Measurements from ENCODE around the gene PPHLN1.

The PPHLN1 gene

DNA sequence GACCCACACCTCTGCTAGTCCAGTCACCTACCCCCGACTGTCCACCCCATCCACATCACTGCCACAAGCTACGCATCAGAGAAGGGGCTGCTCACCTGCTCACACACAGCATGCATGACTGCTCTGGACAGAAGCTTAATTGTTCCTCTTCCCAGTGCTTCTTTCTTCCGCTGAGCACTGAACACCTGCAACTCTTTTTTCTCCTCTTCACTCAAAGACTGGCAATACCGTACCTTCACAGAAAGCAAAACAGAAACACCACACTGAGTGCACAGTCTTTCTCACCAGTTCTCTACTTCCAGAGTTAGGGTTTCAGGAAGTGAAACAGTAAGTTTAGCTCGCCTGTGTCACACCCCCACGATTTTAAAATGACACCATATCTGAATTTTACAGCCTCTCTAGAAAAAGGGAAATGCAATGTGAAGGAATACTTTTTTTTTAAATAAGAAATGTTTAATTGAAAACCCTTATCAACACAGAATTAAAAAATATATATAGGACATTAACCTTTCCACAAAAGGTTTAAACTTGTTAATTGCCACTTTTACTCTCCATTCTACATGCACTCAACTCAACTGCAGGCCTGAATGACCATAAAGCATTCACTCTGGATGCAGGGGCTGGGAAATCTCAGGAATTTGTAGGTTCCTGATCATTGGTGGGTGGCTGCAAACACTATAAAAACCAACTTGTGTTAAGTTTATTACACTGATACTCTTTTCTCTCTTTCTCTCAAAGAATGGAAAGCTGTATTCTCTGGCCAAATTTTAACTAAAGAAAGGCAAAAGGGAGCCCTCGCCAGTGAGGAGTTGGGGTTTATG, 143.6 kb downstream of the PPHLN1 start:
- no peak for TF ChIP-seq TAF1 (IDR thresholded peaks at IDR 0.05; ENCODE audit: borderline replicate concordance, insufficient read depth, low read length)
- TF ChIP-seq, protein P1, sequence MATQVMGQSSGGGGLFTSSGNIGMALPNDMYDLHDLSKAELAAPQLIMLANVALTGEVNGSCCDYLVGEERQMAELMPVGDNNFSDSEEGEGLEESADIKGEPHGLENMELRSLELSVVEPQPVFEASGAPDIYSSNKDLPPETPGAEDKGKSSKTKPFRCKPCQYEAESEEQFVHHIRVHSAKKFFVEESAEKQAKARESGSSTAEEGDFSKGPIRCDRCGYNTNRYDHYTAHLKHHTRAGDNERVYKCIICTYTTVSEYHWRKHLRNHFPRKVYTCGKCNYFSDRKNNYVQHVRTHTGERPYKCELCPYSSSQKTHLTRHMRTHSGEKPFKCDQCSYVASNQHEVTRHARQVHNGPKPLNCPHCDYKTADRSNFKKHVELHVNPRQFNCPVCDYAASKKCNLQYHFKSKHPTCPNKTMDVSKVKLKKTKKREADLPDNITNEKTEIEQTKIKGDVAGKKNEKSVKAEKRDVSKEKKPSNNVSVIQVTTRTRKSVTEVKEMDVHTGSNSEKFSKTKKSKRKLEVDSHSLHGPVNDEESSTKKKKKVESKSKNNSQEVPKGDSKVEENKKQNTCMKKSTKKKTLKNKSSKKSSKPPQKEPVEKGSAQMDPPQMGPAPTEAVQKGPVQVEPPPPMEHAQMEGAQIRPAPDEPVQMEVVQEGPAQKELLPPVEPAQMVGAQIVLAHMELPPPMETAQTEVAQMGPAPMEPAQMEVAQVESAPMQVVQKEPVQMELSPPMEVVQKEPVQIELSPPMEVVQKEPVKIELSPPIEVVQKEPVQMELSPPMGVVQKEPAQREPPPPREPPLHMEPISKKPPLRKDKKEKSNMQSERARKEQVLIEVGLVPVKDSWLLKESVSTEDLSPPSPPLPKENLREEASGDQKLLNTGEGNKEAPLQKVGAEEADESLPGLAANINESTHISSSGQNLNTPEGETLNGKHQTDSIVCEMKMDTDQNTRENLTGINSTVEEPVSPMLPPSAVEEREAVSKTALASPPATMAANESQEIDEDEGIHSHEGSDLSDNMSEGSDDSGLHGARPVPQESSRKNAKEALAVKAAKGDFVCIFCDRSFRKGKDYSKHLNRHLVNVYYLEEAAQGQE (IDR thresholded peaks at IDR 0.05; ENCODE audit: insufficient read depth in 1 of 2, low read depth in 2 of 2, low read length in 2 of 2): no peak

DNA sequence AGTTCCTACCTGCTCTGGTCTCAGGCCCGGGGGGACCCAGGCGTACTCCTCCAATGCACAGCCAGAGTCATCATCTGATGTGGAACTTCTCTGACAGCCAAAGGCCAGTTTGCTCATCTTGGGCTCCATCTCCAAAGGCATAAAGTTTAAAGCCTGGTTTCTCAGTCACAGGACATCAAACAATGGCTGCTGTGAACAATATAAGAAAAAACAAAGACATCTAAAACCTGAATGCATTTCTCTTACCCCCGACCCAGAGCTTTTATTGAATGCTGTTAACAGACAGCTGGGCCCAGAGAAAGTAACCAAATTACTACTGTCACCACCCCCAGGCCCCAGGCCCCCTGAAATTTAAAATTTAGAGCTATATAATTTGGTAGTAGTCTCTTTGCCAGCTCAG, 146.4 kb downstream of the PPHLN1 start:
- TF ChIP-seq FOXP2 (optimal IDR thresholded peaks at IDR 0.05; ENCODE audit: borderline replicate concordance, extremely low read depth, extremely low read length, insufficient read depth) (no peak), POLR2AphosphoS5 (IDR thresholded peaks at IDR 0.05; ENCODE audit: low read depth, low read length) (no peak), SIN3A (IDR thresholded peaks at IDR 0.05; ENCODE audit: borderline replicate concordance, insufficient read depth, low read length) (no peak), TAF1 (IDR thresholded peaks at IDR 0.05; ENCODE audit: borderline replicate concordance, insufficient read depth, low read length) (no peak)
- TF ChIP-seq, protein P1 (IDR thresholded peaks at IDR 0.05; ENCODE audit: insufficient read depth in 1 of 2, low read depth in 2 of 2, low read length in 2 of 2): no peak

DNA sequence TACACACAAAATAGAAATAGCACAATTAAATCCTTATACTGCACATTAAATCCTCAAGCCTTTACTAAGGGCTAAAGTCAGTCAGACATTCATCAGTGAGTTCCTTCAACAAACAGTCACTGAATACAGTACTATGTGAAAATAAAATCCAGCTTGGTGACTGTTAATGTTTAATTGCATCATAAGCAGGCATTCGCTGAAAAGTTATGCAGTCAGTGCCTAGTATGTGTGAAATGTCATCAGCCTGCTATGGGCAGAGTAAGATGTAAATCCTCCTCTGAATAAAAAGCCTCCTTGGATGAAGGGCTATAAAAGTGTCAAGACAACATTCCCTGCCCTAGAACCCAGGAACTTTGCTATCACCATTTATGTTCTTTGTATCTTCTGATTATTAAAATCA, 147.2 kb downstream of the PPHLN1 start:
- TF ChIP-seq, protein P1 (IDR thresholded peaks at IDR 0.05; ENCODE audit: insufficient read depth in 1 of 2, low read depth in 2 of 2, low read length in 2 of 2): no peak
- TF ChIP-seq FOXP2 (optimal IDR thresholded peaks at IDR 0.05; ENCODE audit: borderline replicate concordance, extremely low read depth, extremely low read length, insufficient read depth): no peak
- no peak for TF ChIP-seq POLR2AphosphoS5 (IDR thresholded peaks at IDR 0.05; ENCODE audit: low read depth, low read length)
- no peak for TF ChIP-seq SIN3A (IDR thresholded peaks at IDR 0.05; ENCODE audit: borderline replicate concordance, insufficient read depth, low read length)
- no peak for TF ChIP-seq TAF1 (IDR thresholded peaks at IDR 0.05; ENCODE audit: borderline replicate concordance, insufficient read depth, low read length)

DNA sequence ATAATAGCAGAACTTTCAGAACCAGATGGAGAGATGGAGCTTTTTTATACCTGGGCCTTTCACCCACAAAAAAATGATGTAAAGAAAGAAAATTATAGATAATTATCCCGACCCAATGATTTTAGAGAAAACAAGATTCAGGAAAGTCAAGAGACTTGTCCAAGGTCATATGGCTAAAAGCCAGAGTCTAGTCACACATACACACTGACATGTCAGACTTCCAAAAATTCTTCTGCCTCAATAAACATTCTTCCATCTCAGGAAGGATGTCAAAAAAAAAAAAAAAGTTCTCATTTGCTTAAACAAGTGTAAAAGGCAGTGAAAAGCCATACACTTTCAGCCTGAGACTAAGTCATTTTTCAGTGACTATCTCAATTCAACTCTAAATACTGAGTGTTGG, 147.6 kb downstream of the PPHLN1 start:
- no peak for TF ChIP-seq TAF1 (IDR thresholded peaks at IDR 0.05; ENCODE audit: borderline replicate concordance, insufficient read depth, low read length)
- TF ChIP-seq SIN3A (IDR thresholded peaks at IDR 0.05; ENCODE audit: borderline replicate concordance, insufficient read depth, low read length): no peak
- no peak for TF ChIP-seq POLR2AphosphoS5 (IDR thresholded peaks at IDR 0.05; ENCODE audit: low read depth, low read length)
- TF ChIP-seq, protein P1 (IDR thresholded peaks at IDR 0.05; ENCODE audit: insufficient read depth in 1 of 2, low read depth in 2 of 2, low read length in 2 of 2): no peak
- no peak for TF ChIP-seq FOXP2 (optimal IDR thresholded peaks at IDR 0.05; ENCODE audit: borderline replicate concordance, extremely low read depth, extremely low read length, insufficient read depth)

Measured in PFSK-1 (cell line).